Measurements from ENCODE around the gene YKT6. TPM values are rescaled to one million over a fixed set of nuclear protein-coding genes. Genes with fewer than 3 reads are reported as not detected.

YKT6 gene
- total and polyA plus RNA-seq, 2 experiments from 2014 or later = 75.7 to 86.9 TPM

GRCh38 chr7:44220046-44220357 is 19.2 kb downstream of the YKT6 start:
- H3K4me1 ChIP-seq (ENCODE audit: insufficient read depth) = no peaks in the 10 kb centered on the region
- no peaks in the 10 kb centered on the region for H3K79me2 ChIP-seq
- H3K4me2 ChIP-seq = no peak overlapping the region
- H3K4me3 ChIP-seq = no peak overlapping the region
- no peaks in the 10 kb centered on the region for H3K36me3 ChIP-seq (replicated peaks; ENCODE audit: insufficient read depth, low read depth)
- no peaks in the 10 kb centered on the region for H4K20me1 ChIP-seq (ENCODE audit: insufficient read depth, poor library complexity, severe bottlenecking)
- H3K27me3 ChIP-seq = no peaks in the 10 kb centered on the region
- no peak overlapping the region for H3K27ac ChIP-seq
- no peak for TF ChIP-seq EZH2phosphoT487 (IDR thresholded peaks at IDR 0.05; ENCODE audit: low read depth, severe bottlenecking, unreplicated experiment)
- no peak for TF ChIP-seq EZH2 (IDR thresholded peaks at IDR 0.05; ENCODE audit: borderline replicate concordance)
- TF ChIP-seq CTCF (IDR thresholded peaks at IDR 0.05; ENCODE audit: poor library complexity) = no peak
- H3K9me3 ChIP-seq (ENCODE audit: low read depth) = no peaks in the 10 kb centered on the region
- H2AFZ ChIP-seq = no peak overlapping the region
- DNase-seq (ENCODE audit: low spot score) = no peak
- H3K9me2 ChIP-seq (replicated peaks; ENCODE audit: insufficient read depth) = no peaks in the 10 kb centered on the region
- 92% methylated on average over 26 of the region's 26 CpGs for WGBS (ENCODE audit: low lambda C conversion rate, missing lambda C conversion rate)

- H2AFZ ChIP-seq = no peak overlapping the region
- DNase-seq (ENCODE audit: low spot score) = no peak
- no peak overlapping the region for H3K4me3 ChIP-seq
- H3K9me2 ChIP-seq (replicated peaks; ENCODE audit: insufficient read depth) = no peaks in the 10 kb centered on the region
- H3K4me2 ChIP-seq = no peak overlapping the region
- no peaks in the 10 kb centered on the region for H3K9me3 ChIP-seq (ENCODE audit: low read depth)
- H3K27me3 ChIP-seq = no peaks in the 10 kb centered on the region
- WGBS (ENCODE audit: low lambda C conversion rate, missing lambda C conversion rate) = 95% methylated on average over 24 of the region's 24 CpGs
- no peaks in the 10 kb centered on the region for H4K20me1 ChIP-seq (ENCODE audit: insufficient read depth, poor library complexity, severe bottlenecking)
- no peaks in the 10 kb centered on the region for H3K79me2 ChIP-seq
- no peaks in the 10 kb centered on the region for H3K36me3 ChIP-seq (replicated peaks; ENCODE audit: insufficient read depth, low read depth)
- no peaks in the 10 kb centered on the region for H3K4me1 ChIP-seq (ENCODE audit: insufficient read depth)
- no peak for TF ChIP-seq CTCF (IDR thresholded peaks at IDR 0.05; ENCODE audit: poor library complexity)
- TF ChIP-seq EZH2 (IDR thresholded peaks at IDR 0.05; ENCODE audit: borderline replicate concordance) = no peak
- TF ChIP-seq EZH2phosphoT487 (IDR thresholded peaks at IDR 0.05; ENCODE audit: low read depth, severe bottlenecking, unreplicated experiment) = no peak
- no peak overlapping the region for H3K27ac ChIP-seq
Measured at GRCh38 chr7:44220358-44221112, 19.8 kb downstream of the YKT6 start.

- WGBS (ENCODE audit: low lambda C conversion rate, missing lambda C conversion rate) = 67% methylated on average over 26 of the region's 30 CpGs
- no peak for TF ChIP-seq EZH2phosphoT487 (IDR thresholded peaks at IDR 0.05; ENCODE audit: low read depth, severe bottlenecking, unreplicated experiment)
- TF ChIP-seq EZH2 (IDR thresholded peaks at IDR 0.05; ENCODE audit: borderline replicate concordance) = no peak
- no peak for TF ChIP-seq CTCF (IDR thresholded peaks at IDR 0.05; ENCODE audit: poor library complexity)
- Histone ChIP-seq H3K4me1 (ENCODE audit: insufficient read depth) (no peaks in the 10 kb centered on the region), H3K36me3 (replicated peaks; ENCODE audit: insufficient read depth, low read depth) (no peaks in the 10 kb centered on the region), H2AFZ (no peak overlapping the region), H3K27ac (no peak overlapping the region), H4K20me1 (ENCODE audit: insufficient read depth, poor library complexity, severe bottlenecking) (no peaks in the 10 kb centered on the region), H3K9me3 (ENCODE audit: low read depth) (no peaks in the 10 kb centered on the region), H3K9me2 (replicated peaks; ENCODE audit: insufficient read depth) (no peaks in the 10 kb centered on the region), H3K79me2 (no peaks in the 10 kb centered on the region), H3K4me3 (no peak overlapping the region), H3K4me2 (no peak overlapping the region), H3K27me3 (no peaks in the 10 kb centered on the region)
- DNase-seq (ENCODE audit: low spot score) = no peak
Measured at GRCh38 chr7:44221231-44221791, 20.5 kb downstream of the YKT6 start.
